ENCODE measurements around the gene OVAAL. TPM values are rescaled to one million over a fixed set of nuclear protein-coding genes. Genes with fewer than 3 reads are reported as not detected.

Gene OVAAL
- total and polyA plus RNA-seq, 9 of the 15 experiments (the other 6 are each of a cell fraction or from before 2014, with no cell fraction given) = 0.04 to 0.18 (median 0.08) TPM; not detected in 4

DNA sequence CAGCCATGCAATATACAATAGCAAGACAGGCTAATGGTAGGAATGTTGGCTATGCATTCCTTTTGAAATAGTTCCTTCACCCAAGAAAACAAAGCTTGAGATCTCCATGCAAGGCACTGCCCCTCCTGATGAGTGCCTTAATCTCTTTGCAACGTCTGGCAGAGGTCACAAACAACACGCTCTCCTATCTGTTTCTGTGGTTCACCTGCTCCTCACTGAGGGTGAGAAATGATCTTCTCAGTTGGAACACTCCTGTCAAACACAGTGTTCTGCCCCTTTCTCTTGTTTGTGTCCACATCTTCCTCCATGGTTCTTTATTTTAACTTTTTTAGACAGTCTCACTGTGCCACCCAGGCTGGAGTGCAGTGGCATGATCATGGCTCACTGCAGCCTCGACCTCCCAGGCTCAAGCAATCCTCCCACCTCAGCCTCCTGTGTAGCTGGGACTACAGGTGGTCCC lies 51.8 kb downstream of the OVAAL start (continued):
- TF ChIP-seq MYNN (IDR thresholded peaks at IDR 0.05) (peak; percentile 79), MYNN (CRISPR knock-in tag; IDR thresholded peaks at IDR 0.05) (no peak), BMI1 (IDR thresholded peaks at IDR 0.05; ENCODE audit: low read length) (no peak), EP400 (IDR thresholded peaks at IDR 0.05) (no peak), CHCHD3 (CRISPR knock-in tag; IDR thresholded peaks at IDR 0.05) (no peak), NBN (IDR thresholded peaks at IDR 0.05; ENCODE audit: low read depth) (0 out of 2 replicates have a peak, but pooled peaks have one; percentile 19), ADNP (tag; IDR thresholded peaks at IDR 0.05) (no peak), ZC3H11A (IDR thresholded peaks at IDR 0.05; ENCODE audit: low read depth, low read length) (no peak), E2F3 (CRISPR knock-in tag; IDR thresholded peaks at IDR 0.05) (no peak), HDAC1 (IDR thresholded peaks at IDR 0.05) (peak in 1 of 2 experiments; percentile 75; a peak in 2 of 4 replicates), ETV1 (tag; conservative IDR thresholded peaks at IDR 0.05; ENCODE audit: low read depth) (no peak), CBX8 (IDR thresholded peaks at IDR 0.05; ENCODE audit: borderline replicate concordance, extremely low read depth, low read depth, low read length, poor library complexity, severe bottlenecking) (no peak), SMARCA4 (IDR thresholded peaks at IDR 0.05) (peak; percentile 91), LEF1 (IDR thresholded peaks at IDR 0.05) (peak; percentile 83), JUNB (CRISPR knock-in tag; conservative IDR thresholded peaks at IDR 0.05) (no peak)
- TF ChIP-seq, protein P1, sequence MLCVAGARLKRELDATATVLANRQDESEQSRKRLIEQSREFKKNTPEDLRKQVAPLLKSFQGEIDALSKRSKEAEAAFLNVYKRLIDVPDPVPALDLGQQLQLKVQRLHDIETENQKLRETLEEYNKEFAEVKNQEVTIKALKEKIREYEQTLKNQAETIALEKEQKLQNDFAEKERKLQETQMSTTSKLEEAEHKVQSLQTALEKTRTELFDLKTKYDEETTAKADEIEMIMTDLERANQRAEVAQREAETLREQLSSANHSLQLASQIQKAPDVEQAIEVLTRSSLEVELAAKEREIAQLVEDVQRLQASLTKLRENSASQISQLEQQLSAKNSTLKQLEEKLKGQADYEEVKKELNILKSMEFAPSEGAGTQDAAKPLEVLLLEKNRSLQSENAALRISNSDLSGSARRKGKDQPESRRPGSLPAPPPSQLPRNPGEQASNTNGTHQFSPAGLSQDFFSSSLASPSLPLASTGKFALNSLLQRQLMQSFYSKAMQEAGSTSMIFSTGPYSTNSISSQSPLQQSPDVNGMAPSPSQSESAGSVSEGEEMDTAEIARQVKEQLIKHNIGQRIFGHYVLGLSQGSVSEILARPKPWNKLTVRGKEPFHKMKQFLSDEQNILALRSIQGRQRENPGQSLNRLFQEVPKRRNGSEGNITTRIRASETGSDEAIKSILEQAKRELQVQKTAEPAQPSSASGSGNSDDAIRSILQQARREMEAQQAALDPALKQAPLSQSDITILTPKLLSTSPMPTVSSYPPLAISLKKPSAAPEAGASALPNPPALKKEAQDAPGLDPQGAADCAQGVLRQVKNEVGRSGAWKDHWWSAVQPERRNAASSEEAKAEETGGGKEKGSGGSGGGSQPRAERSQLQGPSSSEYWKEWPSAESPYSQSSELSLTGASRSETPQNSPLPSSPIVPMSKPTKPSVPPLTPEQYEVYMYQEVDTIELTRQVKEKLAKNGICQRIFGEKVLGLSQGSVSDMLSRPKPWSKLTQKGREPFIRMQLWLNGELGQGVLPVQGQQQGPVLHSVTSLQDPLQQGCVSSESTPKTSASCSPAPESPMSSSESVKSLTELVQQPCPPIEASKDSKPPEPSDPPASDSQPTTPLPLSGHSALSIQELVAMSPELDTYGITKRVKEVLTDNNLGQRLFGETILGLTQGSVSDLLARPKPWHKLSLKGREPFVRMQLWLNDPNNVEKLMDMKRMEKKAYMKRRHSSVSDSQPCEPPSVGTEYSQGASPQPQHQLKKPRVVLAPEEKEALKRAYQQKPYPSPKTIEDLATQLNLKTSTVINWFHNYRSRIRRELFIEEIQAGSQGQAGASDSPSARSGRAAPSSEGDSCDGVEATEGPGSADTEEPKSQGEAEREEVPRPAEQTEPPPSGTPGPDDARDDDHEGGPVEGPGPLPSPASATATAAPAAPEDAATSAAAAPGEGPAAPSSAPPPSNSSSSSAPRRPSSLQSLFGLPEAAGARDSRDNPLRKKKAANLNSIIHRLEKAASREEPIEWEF (CRISPR knock-in tag; IDR thresholded peaks at IDR 0.05) = 0 out of 2 replicates have a peak, but pooled peaks have one; percentile 80
- TF ChIP-seq, protein P2, sequence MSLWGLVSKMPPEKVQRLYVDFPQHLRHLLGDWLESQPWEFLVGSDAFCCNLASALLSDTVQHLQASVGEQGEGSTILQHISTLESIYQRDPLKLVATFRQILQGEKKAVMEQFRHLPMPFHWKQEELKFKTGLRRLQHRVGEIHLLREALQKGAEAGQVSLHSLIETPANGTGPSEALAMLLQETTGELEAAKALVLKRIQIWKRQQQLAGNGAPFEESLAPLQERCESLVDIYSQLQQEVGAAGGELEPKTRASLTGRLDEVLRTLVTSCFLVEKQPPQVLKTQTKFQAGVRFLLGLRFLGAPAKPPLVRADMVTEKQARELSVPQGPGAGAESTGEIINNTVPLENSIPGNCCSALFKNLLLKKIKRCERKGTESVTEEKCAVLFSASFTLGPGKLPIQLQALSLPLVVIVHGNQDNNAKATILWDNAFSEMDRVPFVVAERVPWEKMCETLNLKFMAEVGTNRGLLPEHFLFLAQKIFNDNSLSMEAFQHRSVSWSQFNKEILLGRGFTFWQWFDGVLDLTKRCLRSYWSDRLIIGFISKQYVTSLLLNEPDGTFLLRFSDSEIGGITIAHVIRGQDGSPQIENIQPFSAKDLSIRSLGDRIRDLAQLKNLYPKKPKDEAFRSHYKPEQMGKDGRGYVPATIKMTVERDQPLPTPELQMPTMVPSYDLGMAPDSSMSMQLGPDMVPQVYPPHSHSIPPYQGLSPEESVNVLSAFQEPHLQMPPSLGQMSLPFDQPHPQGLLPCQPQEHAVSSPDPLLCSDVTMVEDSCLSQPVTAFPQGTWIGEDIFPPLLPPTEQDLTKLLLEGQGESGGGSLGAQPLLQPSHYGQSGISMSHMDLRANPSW (CRISPR knock-in tag; IDR thresholded peaks at IDR 0.05) = 0 out of 2 replicates have a peak, but pooled peaks have one; percentile 24
- TF ChIP-seq, protein P3, sequence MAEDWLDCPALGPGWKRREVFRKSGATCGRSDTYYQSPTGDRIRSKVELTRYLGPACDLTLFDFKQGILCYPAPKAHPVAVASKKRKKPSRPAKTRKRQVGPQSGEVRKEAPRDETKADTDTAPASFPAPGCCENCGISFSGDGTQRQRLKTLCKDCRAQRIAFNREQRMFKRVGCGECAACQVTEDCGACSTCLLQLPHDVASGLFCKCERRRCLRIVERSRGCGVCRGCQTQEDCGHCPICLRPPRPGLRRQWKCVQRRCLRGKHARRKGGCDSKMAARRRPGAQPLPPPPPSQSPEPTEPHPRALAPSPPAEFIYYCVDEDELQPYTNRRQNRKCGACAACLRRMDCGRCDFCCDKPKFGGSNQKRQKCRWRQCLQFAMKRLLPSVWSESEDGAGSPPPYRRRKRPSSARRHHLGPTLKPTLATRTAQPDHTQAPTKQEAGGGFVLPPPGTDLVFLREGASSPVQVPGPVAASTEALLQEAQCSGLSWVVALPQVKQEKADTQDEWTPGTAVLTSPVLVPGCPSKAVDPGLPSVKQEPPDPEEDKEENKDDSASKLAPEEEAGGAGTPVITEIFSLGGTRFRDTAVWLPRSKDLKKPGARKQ (CRISPR knock-in tag; IDR thresholded peaks at IDR 0.05) = no peak
- TF ChIP-seq, protein P4, sequence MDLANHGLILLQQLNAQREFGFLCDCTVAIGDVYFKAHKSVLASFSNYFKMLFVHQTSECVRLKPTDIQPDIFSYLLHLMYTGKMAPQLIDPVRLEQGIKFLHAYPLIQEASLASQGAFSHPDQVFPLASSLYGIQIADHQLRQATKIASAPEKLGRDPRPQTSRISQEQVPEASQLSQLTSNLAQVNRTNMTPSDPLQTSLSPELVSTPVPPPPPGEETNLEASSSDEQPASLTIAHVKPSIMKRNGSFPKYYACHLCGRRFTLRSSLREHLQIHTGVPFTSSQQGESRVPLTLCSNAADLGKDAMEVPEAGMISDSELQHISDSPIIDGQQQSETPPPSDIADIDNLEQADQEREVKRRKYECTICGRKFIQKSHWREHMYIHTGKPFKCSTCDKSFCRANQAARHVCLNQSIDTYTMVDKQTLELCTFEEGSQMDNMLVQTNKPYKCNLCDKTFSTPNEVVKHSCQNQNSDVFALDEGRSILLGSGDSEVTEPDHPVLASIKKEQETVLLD (IDR thresholded peaks at IDR 0.05) = peak; percentile 49
